ENCODE data around the gene CTAG1B. TPM values are rescaled to one million over a fixed set of nuclear protein-coding genes. Genes with fewer than 3 reads are reported as not detected.

Gene CTAG1B
- total RNA-seq, 2 experiments from 2014 or later: not detected

GRCh38 chrX:154595559-154596249 lies 23.4 kb downstream of the CTAG1B start:
- no peak overlapping the region for H3K4me3 ChIP-seq (ENCODE audit: low read depth, low read length, poor library complexity, severe bottlenecking)
- no peaks in the 10 kb centered on the region for H3K9me3 ChIP-seq (ENCODE audit: low read length)
- no peak overlapping the region for H3K27ac ChIP-seq (ENCODE audit: low read depth, low read length, poor library complexity, severe bottlenecking)
- POLR2A ChIA-PET: interaction anchor here (0.6 kb wide), 1 partner anchor 112 kb away, joined by 4 read pairs; no protein-coding TSS in a partner anchor
- H3K4me2 ChIP-seq (ENCODE audit: low read length): no peak overlapping the region
- H3K79me2 ChIP-seq (ENCODE audit: insufficient read depth, low read depth, low read length): no peaks in the 10 kb centered on the region
- H2AFZ ChIP-seq (ENCODE audit: low read length): no peak overlapping the region
- intact Hi-C loops (cut with micrococcal nuclease; ENCODE audit: unreplicated experiment): no loop called here
- H3K9me2 ChIP-seq (ENCODE audit: insufficient read depth, low read length): no peaks in the 10 kb centered on the region
- no peaks in the 10 kb centered on the region for H3K36me3 ChIP-seq (ENCODE audit: insufficient read depth, low read length)
- TF ChIP-seq CTCF (conservative IDR thresholded peaks at IDR 0.05; ENCODE audit: low read length) (no peak), EZH2phosphoT487 (IDR thresholded peaks at IDR 0.05; ENCODE audit: borderline replicate concordance, low read depth, low read length) (no peak)
- CTCF ChIA-PET (ENCODE audit: unreplicated experiment): no interaction called here
- no peak for DNase-seq (ENCODE audit: low spot score)
- no peaks in the 10 kb centered on the region for H4K20me1 ChIP-seq (ENCODE audit: insufficient read depth, low read length)
- BruUV-seq (replicated peaks): no TSS peak
- H3K4me1 ChIP-seq (ENCODE audit: insufficient read depth, low read length, poor library complexity, severe bottlenecking): no peaks in the 10 kb centered on the region

GRCh38 chrX:154594491-154594890 lies 24.6 kb downstream of the CTAG1B start:
- DNase-seq (ENCODE audit: low spot score): no peak
- TF ChIP-seq EZH2phosphoT487 (IDR thresholded peaks at IDR 0.05; ENCODE audit: borderline replicate concordance, low read depth, low read length) (no peak), CTCF (conservative IDR thresholded peaks at IDR 0.05; ENCODE audit: low read length) (no peak)
- Histone ChIP-seq H3K79me2 (ENCODE audit: insufficient read depth, low read depth, low read length) (no peaks in the 10 kb centered on the region), H4K20me1 (ENCODE audit: insufficient read depth, low read length) (no peaks in the 10 kb centered on the region), H3K4me1 (ENCODE audit: insufficient read depth, low read length, poor library complexity, severe bottlenecking) (no peaks in the 10 kb centered on the region), H2AFZ (ENCODE audit: low read length) (no peak overlapping the region), H3K9me2 (ENCODE audit: insufficient read depth, low read length) (no peaks in the 10 kb centered on the region), H3K9me3 (ENCODE audit: low read length) (no peaks in the 10 kb centered on the region), H3K4me3 (ENCODE audit: low read depth, low read length, poor library complexity, severe bottlenecking) (no peak overlapping the region), H3K27ac (ENCODE audit: low read depth, low read length, poor library complexity, severe bottlenecking) (no peak overlapping the region), H3K4me2 (ENCODE audit: low read length) (no peak overlapping the region), H3K36me3 (ENCODE audit: insufficient read depth, low read length) (no peaks in the 10 kb centered on the region)
- no TSS peak for BruUV-seq (replicated peaks)
- intact Hi-C loops (cut with micrococcal nuclease; ENCODE audit: unreplicated experiment): no loop called here
- POLR2A ChIA-PET: no interaction called here
- CTCF ChIA-PET (ENCODE audit: unreplicated experiment): no interaction called here

GRCh38 chrX:154593201-154593600 lies 25.9 kb downstream of the CTAG1B start:
- no peaks in the 10 kb centered on the region for H3K9me2 ChIP-seq (ENCODE audit: insufficient read depth, low read length)
- no peaks in the 10 kb centered on the region for H3K36me3 ChIP-seq (ENCODE audit: insufficient read depth, low read length)
- no TSS peak for BruUV-seq (replicated peaks)
- no peak overlapping the region for H3K4me2 ChIP-seq (ENCODE audit: low read length)
- TF ChIP-seq EZH2phosphoT487 (IDR thresholded peaks at IDR 0.05; ENCODE audit: borderline replicate concordance, low read depth, low read length) (no peak), CTCF (conservative IDR thresholded peaks at IDR 0.05; ENCODE audit: low read length) (no peak)
- CTCF ChIA-PET (ENCODE audit: unreplicated experiment): no interaction called here
- H3K4me1 ChIP-seq (ENCODE audit: insufficient read depth, low read length, poor library complexity, severe bottlenecking): no peaks in the 10 kb centered on the region
- H4K20me1 ChIP-seq (ENCODE audit: insufficient read depth, low read length): no peaks in the 10 kb centered on the region
- no peaks in the 10 kb centered on the region for H3K9me3 ChIP-seq (ENCODE audit: low read length)
- H3K4me3 ChIP-seq (ENCODE audit: low read depth, low read length, poor library complexity, severe bottlenecking): no peak overlapping the region
- POLR2A ChIA-PET: no interaction called here
- intact Hi-C loops (cut with micrococcal nuclease; ENCODE audit: unreplicated experiment): no loop called here
- H2AFZ ChIP-seq (ENCODE audit: low read length): no peak overlapping the region
- no peak for DNase-seq (ENCODE audit: low spot score)
- no peaks in the 10 kb centered on the region for H3K79me2 ChIP-seq (ENCODE audit: insufficient read depth, low read depth, low read length)
- H3K27ac ChIP-seq (ENCODE audit: low read depth, low read length, poor library complexity, severe bottlenecking): no peak overlapping the region
